HCT116 (cell line): Measurements from ENCODE around the gene PROM2. TPM values are rescaled to one million over a fixed set of nuclear protein-coding genes. Genes with fewer than 3 reads are reported as not detected.

Experiments
- ATAC-seq: fragments of 200-7000 bp; cut with Tn5 transposase; 2 replicates; pipeline ENCODE4 v1.9.1; 2020; ENCODE audit warnings: mild to moderate bottlenecking, moderate library complexity
- BruUV-seq: library from RNA; stranded (reverse); fragments of 400-500 nt; replicated peaks from 2 replicates; lab custom pipeline; 2021; lab: Mats Ljungman, UMichigan
- CTCF ChIA-PET: fragments of 300-600 bp; sonication (Branson Sonifier 250); formaldehyde crosslinking; loops from one replicate; lab custom pipeline; 2021; ENCODE audit warnings: antibody characterized with exemption; lab: Charles Lee
- POLR2A ChIA-PET: fragments of 300-600, 350-600 bp; sonication (Branson Sonifier 250); formaldehyde crosslinking; loops from one replicate; lab custom pipeline; 2021; ENCODE audit warnings: antibody characterized with exemption; lab: Charles Lee
- RAD21 ChIA-PET, 2 experiments: fragments of 300-600 bp; sonication (Branson Sonifier 250); formaldehyde crosslinking; loops; one replicate each; lab custom pipeline; 2023; ENCODE audit warnings: low total read pairs in 2 of 2; ENCODE audit not compliant: uncharacterized antibody in 2 of 2, unreplicated experiment in 2 of 2, low non-redundant PET in 1 of 2; lab: Charles Lee
- DNase-seq: peaks from one replicate; pipeline ENCODE4 v3.0.0-alpha.2; 2010; ENCODE audit warnings: low read depth, low spot score
- H2AFZ ChIP-seq: fragments of 200-600 bp; shearing (Covaris generic), sonication (generic); 2 replicates; pipeline ENCODE4 v1.6.1; 2017; ENCODE audit warnings: low read depth, mixed run types, mixed read lengths, antibody characterized with exemption, low read length; ENCODE audit not compliant: poor library complexity, severe bottlenecking
- H3K27ac ChIP-seq: 2 replicates; pipeline ENCODE4 v1.5.1; 2012; ENCODE audit warnings: low read depth, low read length
- H3K27me3 ChIP-seq: fragments of 200-600 bp; sonication (generic); 2 replicates; pipeline ENCODE4 v1.6.1; 2016; ENCODE audit warnings: mixed run types, low read length, mixed read lengths; ENCODE audit not compliant: insufficient read depth
- H3K36me3 ChIP-seq, 2 experiments: fragments of 200-500 bp in 1 of 2; fragments of 200-600 bp in 1 of 2; sonication (Bioruptor generic) in 1 of 2; sonication (generic) in 1 of 2; 2 replicates each; pipeline versions ENCODE4 v1.5.1 to v1.6.1; 2014 to 2016; ENCODE audit warnings: low read length in 2 of 2, inconsistent platforms in 1 of 2, mixed read lengths in 1 of 2, mixed run types in 1 of 2; ENCODE audit not compliant: insufficient read depth in 2 of 2, control insufficient read depth in 1 of 2
- H3K4me1 ChIP-seq, 2 experiments: fragments of 200-600 bp in 1 of 2; sonication (generic) in 1 of 2; 2 replicates each; pipeline versions ENCODE4 v1.5.1 to v1.6.1; 2012 to 2017; ENCODE audit warnings: low read length in 2 of 2, inconsistent platforms in 1 of 2, mild to moderate bottlenecking in 1 of 2, mixed read lengths in 1 of 2, mixed run types in 1 of 2, moderate library complexity in 1 of 2; ENCODE audit not compliant: insufficient read depth in 2 of 2, control insufficient read depth in 1 of 2
- H3K4me2 ChIP-seq: fragments of 200-600 bp; sonication (generic); 2 replicates; pipeline ENCODE4 v1.6.1; 2017; ENCODE audit warnings: mixed run types, low read length, mixed read lengths
- H3K4me3 ChIP-seq, 2 experiments: fragments of 200-600 bp in 1 of 2; sonication (generic) in 1 of 2; replicated peaks in 1 of 2; 2 replicates each; pipeline ENCODE4 v1.5.1; 2011 to 2016; ENCODE audit warnings: low read length in 2 of 2, control low read depth in 1 of 2, low read depth in 1 of 2, mild to moderate bottlenecking in 1 of 2, mixed read lengths in 1 of 2, mixed run types in 1 of 2
- H3K79me2 ChIP-seq: fragments of 200-600 bp; sonication (generic); 2 replicates; pipeline ENCODE4 v1.6.1; 2017; ENCODE audit warnings: mild to moderate bottlenecking, mixed run types, low read length, moderate library complexity, mixed read lengths; ENCODE audit not compliant: insufficient read depth
- H3K9ac ChIP-seq: fragments of 200-600 bp; sonication (generic); 2 replicates; pipeline ENCODE4 v1.6.1; 2016; ENCODE audit warnings: low read length, mixed read lengths
- H3K9me2 ChIP-seq: fragments of 200-600 bp; sonication (generic), shearing (Covaris generic); 2 replicates; pipeline ENCODE4 v1.6.1; 2017; ENCODE audit warnings: mixed run types, mild to moderate bottlenecking, moderate library complexity; ENCODE audit not compliant: insufficient read depth
- H3K9me3 ChIP-seq, 2 experiments: fragments of 200-500 bp in 1 of 2; fragments of 200-600 bp in 1 of 2; sonication (Bioruptor generic) in 1 of 2; sonication (generic) in 1 of 2; 2 replicates each; pipeline ENCODE4 v1.6.1; 2014 to 2017; ENCODE audit warnings: low read length in 2 of 2, mixed read lengths in 2 of 2, inconsistent platforms in 1 of 2, low read depth in 1 of 2, mild to moderate bottlenecking in 1 of 2, mixed run types in 1 of 2, moderate library complexity in 1 of 2; ENCODE audit not compliant: control insufficient read depth in 1 of 2, insufficient read depth in 1 of 2
- H4K20me1 ChIP-seq: fragments of 200-600 bp; sonication (generic), shearing (Covaris generic); 2 replicates; pipeline ENCODE4 v1.6.1; 2017; ENCODE audit warnings: mixed run types, mild to moderate bottlenecking, moderate library complexity; ENCODE audit not compliant: insufficient read depth
- ATF3 ChIP-seq: IDR thresholded peaks from 2 replicates; pipeline ENCODE4 v1.6.1; 2012
- CBX3 ChIP-seq: IDR thresholded peaks from 2 replicates; pipeline ENCODE4 v1.6.1; 2012; ENCODE audit warnings: low read depth
- CEBPB ChIP-seq: IDR thresholded peaks from 2 replicates; pipeline ENCODE4 v1.6.1; 2012; ENCODE audit warnings: low read depth
- CTCF ChIP-seq, 3 experiments: fragments of 200-600 bp in 1 of 3; sonication (generic) in 1 of 3; IDR thresholded peaks in 2 of 3; conservative IDR thresholded peaks in 1 of 3; 2 replicates each; pipeline ENCODE4 v1.5.1; 2012 to 2017; ENCODE audit warnings: low read depth in 2 of 3, low read length in 2 of 3, antibody characterized with exemption in 1 of 3, borderline replicate concordance in 1 of 3, control low read depth in 1 of 3, mild to moderate bottlenecking in 1 of 3, mixed read lengths in 1 of 3, mixed run types in 1 of 3, moderate library complexity in 1 of 3; ENCODE audit not compliant: insufficient read depth in 1 of 3
- ELF1 ChIP-seq: IDR thresholded peaks from 2 replicates; pipeline ENCODE4 v1.6.1; 2012; ENCODE audit warnings: low read depth, borderline replicate concordance
- EZH2 ChIP-seq: fragments of 200-600 bp; sonication (generic); IDR thresholded peaks from 2 replicates; pipeline ENCODE4 v1.6.1; 2017; ENCODE audit warnings: antibody characterized with exemption, mixed run types
- FOSL1 ChIP-seq: IDR thresholded peaks from 2 replicates; pipeline ENCODE4 v1.6.1; 2012; ENCODE audit warnings: low read depth
- MAX ChIP-seq: IDR thresholded peaks from 2 replicates; pipeline ENCODE4 v1.6.1; 2012
- POLR2A ChIP-seq: IDR thresholded peaks from 2 replicates; pipeline ENCODE4 v1.7.0; 2011; ENCODE audit warnings: borderline replicate concordance; ENCODE audit not compliant: insufficient read depth, insufficient read length; ENCODE audit errors: extremely low read depth
- RAD21 ChIP-seq: IDR thresholded peaks from 2 replicates; pipeline ENCODE4 v1.6.1; 2012; ENCODE audit warnings: low read depth, mild to moderate bottlenecking
- REST ChIP-seq: IDR thresholded peaks from 2 replicates; pipeline ENCODE4 v1.6.1; 2012; ENCODE audit warnings: low read depth
- SRF ChIP-seq: IDR thresholded peaks from 2 replicates; pipeline ENCODE4 v1.6.1; 2012; ENCODE audit warnings: low read depth
- TCF7L2 ChIP-seq: IDR thresholded peaks from 2 replicates; pipeline ENCODE4 v1.7.0; 2011; ENCODE audit warnings: borderline replicate concordance, inconsistent platforms; ENCODE audit not compliant: insufficient read depth, insufficient read length; ENCODE audit errors: extremely low read depth
- YY1 ChIP-seq: IDR thresholded peaks from 2 replicates; pipeline ENCODE4 v1.6.1; 2011; ENCODE audit warnings: low read length, low read depth, moderate library complexity, mild to moderate bottlenecking; ENCODE audit not compliant: insufficient replicate concordance; ENCODE audit errors: extremely low read depth
- ZBTB33 ChIP-seq: IDR thresholded peaks from 2 replicates; pipeline ENCODE4 v1.6.1; 2011; ENCODE audit warnings: mild to moderate bottlenecking, low read length, moderate library complexity; ENCODE audit not compliant: insufficient replicate concordance; ENCODE audit errors: extremely low read depth
- ZFX ChIP-seq: fragments of 450-650 bp; IDR thresholded peaks from 2 replicates; pipeline ENCODE4 v1.6.1; 2017
- ZNF274 ChIP-seq: fragments of 200-500 bp; sonication (Bioruptor generic); IDR thresholded peaks from 2 replicates; pipeline ENCODE4 v1.6.1; 2014; ENCODE audit warnings: mild to moderate bottlenecking, low read depth, low read length, inconsistent platforms
- intact Hi-C: fragments of 100-400 bp; cut with micrococcal nuclease; formaldehyde crosslinking; loops from 2 replicates; pipeline ENCODE4 v1.10.0; 2022
- total RNA-seq: library from RNA; stranded (reverse); gene quantifications from one replicate; pipeline ENCODE4 v1.2.1, GENCODE V29; 2021; ENCODE audit not compliant: unreplicated experiment

PROM2 gene
- total RNA-seq, 1 experiment from 2014 or later, result 11.9 TPM

GRCh38 chr2:95272299-95272751, 1.9 kb upstream of the PROM2 start (continued):
- TF ChIP-seq CTCF (IDR thresholded peaks at IDR 0.05 in 2 of 3, conservative IDR thresholded peaks at IDR 0.05 in 1 of 3; ENCODE audit: borderline replicate concordance in 1 of 3, insufficient read depth in 1 of 3, low read depth in 2 of 3, low read length in 2 of 3), result no peak
- TF ChIP-seq CBX3, result no peak
- TF ChIP-seq SRF, result no peak
- TF ChIP-seq FOSL1, result no peak
- TF ChIP-seq MAX, result no peak
- TF ChIP-seq TCF7L2, result no peak
- TF ChIP-seq RAD21, result no peak
- no peak for TF ChIP-seq ZFX
- TF ChIP-seq, all 23 proteins: peak for 0

- DNase-seq (no peak), ATAC-seq (no peak)
- CTCF ChIA-PET, result interaction anchor here (0.8 kb wide), 1 partner anchor 41 kb away, joined by 4 read pairs; no protein-coding TSS in a partner anchor
- POLR2A ChIA-PET, result no interaction called here
- intact Hi-C loops, result no loop called here
- H3K36me3 ChIP-seq, result no peaks in the 10 kb centered on the region
- no peaks in the 10 kb centered on the region for H3K27me3 ChIP-seq
- no peak overlapping the region for H2AFZ ChIP-seq
- H3K27ac ChIP-seq, result no peak overlapping the region
- BruUV-seq, result no TSS peak
- RAD21 ChIA-PET, result no interaction called here
- no peak overlapping the region for H3K4me3 ChIP-seq
- no peaks in the 10 kb centered on the region for H3K79me2 ChIP-seq
- no peaks in the 10 kb centered on the region for H3K9me2 ChIP-seq
- peaks cover 27 to 50% of the 10 kb centered on the region in 2 experiments for H3K4me1 ChIP-seq
- H4K20me1 ChIP-seq, result no peaks in the 10 kb centered on the region
- H3K9me3 ChIP-seq, result no peaks in the 10 kb centered on the region
- H3K4me2 ChIP-seq, result no peak overlapping the region
- H3K9ac ChIP-seq, result no peak overlapping the region
- TF ChIP-seq CEBPB, result no peak
- no peak for TF ChIP-seq REST
- no peak for TF ChIP-seq SRF
- TF ChIP-seq EZH2, result no peak
- no peak for TF ChIP-seq ZBTB33
- TF ChIP-seq ELF1, result no peak
- no peak for TF ChIP-seq POLR2A
- no peak for TF ChIP-seq ZFX
- TF ChIP-seq ATF3, result no peak
- TF ChIP-seq CBX3, result no peak
- TF ChIP-seq ZNF274, result no peak
- no peak for TF ChIP-seq YY1
These were observed 1.5 kb upstream of the PROM2 start for GRCh38 chr2:95272781-95273180.
